PFSK-1 (cell line): ENCODE measurements around the gene MGLL.

Experiments
- POLR2AphosphoS5 ChIP-seq: IDR thresholded peaks from 2 replicates; pipeline ENCODE4 v1.6.1; 2012; ENCODE audit warnings: low read depth, mild to moderate bottlenecking, control low read depth, low read length, moderate library complexity
- TAF1 ChIP-seq: IDR thresholded peaks from 2 replicates; pipeline ENCODE4 v1.6.1; 2012; ENCODE audit warnings: low read length, control low read depth, borderline replicate concordance; ENCODE audit not compliant: insufficient read depth

- TF ChIP-seq POLR2AphosphoS5 (no peak), TAF1 (no peak)
Measured at GRCh38 chr3:127809611-127810010, 12.7 kb downstream of the MGLL start.
